H1 (cell line): ENCODE results near the gene MYO16. TPM values are rescaled to one million over a fixed set of nuclear protein-coding genes. Genes with fewer than 3 reads are reported as not detected.

Experiments
- BCL11A ChIP-seq, 2 experiments: IDR thresholded peaks; one replicate each; pipeline ENCODE4 v1.6.1; 2011; ENCODE audit warnings: low read depth in 2 of 2, low read length in 2 of 2, mild to moderate bottlenecking in 2 of 2
- CHD7 ChIP-seq: fragments of 300-600 bp; sonication (generic); IDR thresholded peaks from 2 replicates; pipeline ENCODE4 v1.7.1; 2012; ENCODE audit warnings: low read length, moderate library complexity, mild to moderate bottlenecking, inconsistent platforms; ENCODE audit not compliant: insufficient replicate concordance
- GABPA ChIP-seq: IDR thresholded peaks from 2 replicates; pipeline ENCODE4 v1.6.1; 2011; ENCODE audit warnings: mild to moderate bottlenecking, low read length, moderate library complexity, borderline replicate concordance; ENCODE audit not compliant: insufficient read depth
- KDM1A ChIP-seq: fragments of 200-600, 300-600 bp; sonication (generic); IDR thresholded peaks from 2 replicates; pipeline ENCODE4 v1.7.1; 2016; ENCODE audit warnings: mild to moderate bottlenecking, low read length, borderline replicate concordance
- RNF2 ChIP-seq: fragments of 200-900, 300-1000 bp; sonication (generic); IDR thresholded peaks from 2 replicates; pipeline ENCODE4 v1.7.1; 2016; ENCODE audit warnings: borderline replicate concordance, low read depth, mild to moderate bottlenecking, antibody characterized with exemption, low read length; ENCODE audit not compliant: poor library complexity, severe bottlenecking; ENCODE audit errors: missing control alignments
- polyA plus RNA-seq, 7 experiments: library from polyadenylated mRNA; depleted of rRNA in 3 of 7; stranded (reverse) in 5 of 7; unstranded in 2 of 7; fragments of >200 nt in 5 of 7; fragments of 200-250 nt in 2 of 7; gene quantifications; 1 replicate in 5 of 7; 2 replicates in 1 of 7; 4 replicates in 1 of 7; pipeline versions ENCODE4 v1.2.1 to v1.2.3, GENCODE V29; 2011 to 2013; ENCODE audit warnings: missing spikeins in 2 of 7, mixed read lengths in 2 of 7
- total RNA-seq: library from RNA; stranded (reverse); fragmentation: NEBNext Ultra II Directional; extraction: Animal tissue kit (Norgen Biotek cat#: 25700); gene quantifications from 2 replicates; pipeline ENCODE4 v1.2.1, GENCODE V29; 2021

The MYO16 gene
- total and polyA plus RNA-seq, 2 of the 8 experiments (the other 6 are each of a cell fraction or from before 2014, with no cell fraction given): 0.02 to 0.22 TPM

GRCh38 chr13:108780706-108781105 lies 151.3 kb downstream of the MYO16 start (continued):
- TF ChIP-seq CHD7: no peak
- no peak for TF ChIP-seq BCL11A (IDR thresholded peaks at IDR 0.05; ENCODE audit: low read depth in 2 of 2, low read length in 2 of 2)
- no peak for TF ChIP-seq RNF2
- no peak for TF ChIP-seq KDM1A
- no peak for TF ChIP-seq GABPA
